ENCODE data around the gene RRP1B. TPM values are rescaled to one million over a fixed set of nuclear protein-coding genes. Genes with fewer than 3 reads are reported as not detected.

Gene RRP1B
- total and polyA plus RNA-seq, 9 of the 15 experiments (the other 6 are each of a cell fraction or from before 2014, with no cell fraction given), result 6.8 to 66.6 (median 41.9) TPM

GRCh38 chr21:43692949-43693348, 33.6 kb downstream of the RRP1B start:
- TF ChIP-seq LCOR (CRISPR knock-in tag; IDR thresholded peaks at IDR 0.05) (no peak), POLR2G (IDR thresholded peaks at IDR 0.05; ENCODE audit: low read depth, low read length) (0 out of 2 replicates have a peak, but pooled peaks have one; percentile 20)
- no TSS peak for BruUV-seq (replicated peaks)
- FAIRE-seq, result no peak
- no peak for DNase-seq (ENCODE audit: extremely low read depth in 1 of 4, low spot score in 3 of 4)
- intact Hi-C loops (cut with micrococcal nuclease) (no loop called here), in situ Hi-C loops (cut with MboI) (no loop called here)
- 86% methylated on average over 8 of the region's 8 CpGs for WGBS (ENCODE audit: insufficient coverage, low coverage, missing lambda C conversion rate)
- H3K4me1 ChIP-seq (replicated peaks in 1 of 2; ENCODE audit: control insufficient read depth in 2 of 2, insufficient read depth in 2 of 2, low read length in 2 of 2), result peaks cover 5 to 20% of the 10 kb centered on the region in 2 experiments; a peak in 3 of 5 replicates
- H3K9me1 ChIP-seq (ENCODE audit: control insufficient read depth, insufficient read depth, low read length), result no peaks in the 10 kb centered on the region
- no peaks in the 10 kb centered on the region for H3K79me2 ChIP-seq (ENCODE audit: control insufficient read depth, insufficient read depth, low read length)
- no peaks in the 10 kb centered on the region for H4K20me1 ChIP-seq (replicated peaks; ENCODE audit: control insufficient read depth, insufficient read depth, low read length)
- ChIA-PET POLR2A (interaction anchor here (0.6 to 0.7 kb wide), 3 partner anchors 11 to 89 kb away, joined by 3 to 6 read pairs (median 5); no protein-coding TSS in a partner anchor), CTCF (ENCODE audit: low intra/inter-chr PET ratio) (no interaction called here)
- H3K36me3 ChIP-seq (ENCODE audit: control insufficient read depth, insufficient read depth, low read length), result peaks cover 88% of the 10 kb centered on the region
- H2AFZ ChIP-seq (ENCODE audit: low read depth, low read length), result no peak overlapping the region
- no peak overlapping the region for H3K4me3 ChIP-seq
- no peaks in the 10 kb centered on the region for H3K27me3 ChIP-seq (ENCODE audit: control insufficient read depth in 2 of 2, insufficient read depth in 2 of 2, low read length in 2 of 2)
- H3K9me3 ChIP-seq (replicated peaks; ENCODE audit: control insufficient read depth, insufficient read depth, low read depth, low read length), result no peaks in the 10 kb centered on the region
- no peak overlapping the region; a peak in 1 of 4 replicates for H3K9ac ChIP-seq (ENCODE audit: insufficient read depth in 1 of 2, low read depth in 2 of 2, low read length in 2 of 2)
- H3K4me2 ChIP-seq (ENCODE audit: insufficient read depth, low read length), result no peak overlapping the region
- no peak overlapping the region for H3K27ac ChIP-seq (ENCODE audit: extremely low read depth, low read depth, low read length)
- ATAC-seq, result no peak

DNA sequence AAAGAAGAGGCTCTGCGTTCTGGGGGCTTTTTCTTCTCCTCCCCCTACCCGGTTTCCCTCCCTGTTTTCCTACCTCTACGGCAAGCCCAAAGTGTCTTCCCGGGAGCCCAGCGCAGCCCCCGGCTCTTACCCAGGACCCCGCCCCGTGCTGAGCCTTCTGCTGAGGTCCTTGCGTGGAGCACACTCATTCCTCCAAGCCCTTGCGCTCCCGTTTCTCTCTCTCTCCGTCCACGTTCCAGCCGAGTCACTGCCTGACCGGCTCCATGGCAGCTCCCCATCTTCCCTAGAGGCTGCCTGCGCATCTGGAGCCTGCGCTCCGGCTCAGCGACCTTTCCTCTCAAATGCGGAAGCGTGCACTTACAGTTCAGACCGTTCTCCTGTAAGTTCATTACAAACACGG, 34.6 kb downstream of the RRP1B start:
- no peak overlapping the region for H3K4me2 ChIP-seq (ENCODE audit: insufficient read depth, low read length)
- no peak for DNase-seq (ENCODE audit: extremely low read depth in 1 of 4, low spot score in 3 of 4)
- no peak overlapping the region for H3K27ac ChIP-seq (ENCODE audit: extremely low read depth, low read depth, low read length)
- no peak overlapping the region for H2AFZ ChIP-seq (ENCODE audit: low read depth, low read length)
- in situ Hi-C loops (cut with MboI), result no loop called here
- no peak for ATAC-seq
- TF ChIP-seq, protein P1, sequence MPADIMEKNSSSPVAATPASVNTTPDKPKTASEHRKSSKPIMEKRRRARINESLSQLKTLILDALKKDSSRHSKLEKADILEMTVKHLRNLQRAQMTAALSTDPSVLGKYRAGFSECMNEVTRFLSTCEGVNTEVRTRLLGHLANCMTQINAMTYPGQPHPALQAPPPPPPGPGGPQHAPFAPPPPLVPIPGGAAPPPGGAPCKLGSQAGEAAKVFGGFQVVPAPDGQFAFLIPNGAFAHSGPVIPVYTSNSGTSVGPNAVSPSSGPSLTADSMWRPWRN (IDR thresholded peaks at IDR 0.05; ENCODE audit: low read depth), result no peak
- TF ChIP-seq PHF8 (IDR thresholded peaks at IDR 0.05; ENCODE audit: borderline replicate concordance, low read length) (no peak), PRDM10 (IDR thresholded peaks at IDR 0.05; ENCODE audit: partially characterized antibody) (no peak), MAFF (IDR thresholded peaks at IDR 0.05; ENCODE audit: low read length) (no peak), NR3C1 (CRISPR knock-in tag; IDR thresholded peaks at IDR 0.05) (no peak), ZBTB1 (CRISPR knock-in tag; IDR thresholded peaks at IDR 0.05; ENCODE audit: borderline replicate concordance, low read depth) (no peak), HMGN3 (IDR thresholded peaks at IDR 0.05; ENCODE audit: borderline replicate concordance, extremely low read depth, insufficient read length, low read depth, low read length) (no peak), ZNF212 (CRISPR knock-in tag; IDR thresholded peaks at IDR 0.05) (no peak), SP1 (CRISPR knock-in tag; IDR thresholded peaks at IDR 0.05) (no peak)
- H3K79me2 ChIP-seq (ENCODE audit: control insufficient read depth, insufficient read depth, low read length), result no peaks in the 10 kb centered on the region
- FAIRE-seq, result no peak
- H3K9me3 ChIP-seq (replicated peaks; ENCODE audit: control insufficient read depth, insufficient read depth, low read depth, low read length), result no peaks in the 10 kb centered on the region
- BruUV-seq (replicated peaks), result no TSS peak
- H3K27me3 ChIP-seq (ENCODE audit: control insufficient read depth in 2 of 2, insufficient read depth in 2 of 2, low read length in 2 of 2), result no peaks in the 10 kb centered on the region
- intact Hi-C loops (cut with micrococcal nuclease), result no loop called here
- ChIA-PET CTCF (ENCODE audit: low intra/inter-chr PET ratio) (no interaction called here), POLR2A (interaction anchor here (1.0 kb wide), 1 partner anchor 26 kb away, joined by 3 read pairs; no protein-coding TSS in a partner anchor)
- no peak overlapping the region for H3K9ac ChIP-seq (ENCODE audit: insufficient read depth in 1 of 2, low read depth in 2 of 2, low read length in 2 of 2)
- no peaks in the 10 kb centered on the region for H4K20me1 ChIP-seq (replicated peaks; ENCODE audit: control insufficient read depth, insufficient read depth, low read length)
- H3K4me1 ChIP-seq (replicated peaks in 1 of 2; ENCODE audit: control insufficient read depth in 2 of 2, insufficient read depth in 2 of 2, low read length in 2 of 2), result peaks cover 13 to 22% of the 10 kb centered on the region in 2 experiments; a peak in 4 of 5 replicates
- H3K36me3 ChIP-seq (ENCODE audit: control insufficient read depth, insufficient read depth, low read length), result peaks cover 78% of the 10 kb centered on the region
- H3K9me1 ChIP-seq (ENCODE audit: control insufficient read depth, insufficient read depth, low read length), result no peaks in the 10 kb centered on the region
- WGBS (ENCODE audit: insufficient coverage, low coverage, missing lambda C conversion rate), result 91% methylated on average over 19 of the region's 23 CpGs
- H3K4me3 ChIP-seq, result no peak overlapping the region

Measured in K562 (cell line).